H9 (cell line): Measurements from ENCODE around the gene SPATS2. TPM values are rescaled to one million over a fixed set of nuclear protein-coding genes. Genes with fewer than 3 reads are reported as not detected.
A peak's percentile ranks its signal among the peaks of the same experiment; 100 is the strongest.

Experiments used
- DNase-seq: peaks from one replicate; pipeline ENCODE4 v3.0.0-alpha.2; 2017
- H2AFZ ChIP-seq: one replicate; pipeline ENCODE4 v1.6.1; 2013; ENCODE audit warnings: mild to moderate bottlenecking, low read length, control low read depth, moderate library complexity
- H2AK5ac ChIP-seq: 2 replicates; pipeline ENCODE4 v1.6.1; 2013; ENCODE audit warnings: low read length, control low read depth, mixed read lengths; ENCODE audit not compliant: insufficient read length
- H2BK120ac ChIP-seq: one replicate; pipeline ENCODE4 v1.6.1; 2013; ENCODE audit warnings: low read depth, mild to moderate bottlenecking, low read length, control low read depth, inconsistent platforms; ENCODE audit not compliant: poor library complexity, severe bottlenecking
- H2BK12ac ChIP-seq: 2 replicates; pipeline ENCODE4 v1.6.1; 2013; ENCODE audit warnings: low read length, control low read depth, mixed read lengths, low read depth; ENCODE audit not compliant: insufficient read length
- H2BK15ac ChIP-seq: 2 replicates; pipeline ENCODE4 v1.6.1; 2013; ENCODE audit warnings: low read depth, low read length, control low read depth
- H2BK20ac ChIP-seq: one replicate; pipeline ENCODE4 v1.6.1; 2013; ENCODE audit warnings: low read depth, mild to moderate bottlenecking, low read length, control low read depth, inconsistent platforms; ENCODE audit not compliant: poor library complexity, severe bottlenecking
- H2BK5ac ChIP-seq: 2 replicates; pipeline ENCODE4 v1.6.1; 2013; ENCODE audit warnings: low read length, control low read depth, mixed read lengths; ENCODE audit not compliant: insufficient read length
- H3K14ac ChIP-seq: 2 replicates; pipeline ENCODE4 v1.6.1; 2013; ENCODE audit warnings: low read length, control low read depth; ENCODE audit not compliant: insufficient read depth
- H3K18ac ChIP-seq: 2 replicates; pipeline ENCODE4 v1.6.1; 2013; ENCODE audit warnings: low read depth, mild to moderate bottlenecking, mixed read lengths, low read length, control low read depth; ENCODE audit not compliant: insufficient read length
- H3K23ac ChIP-seq: 2 replicates; pipeline ENCODE4 v1.6.1; 2013; ENCODE audit warnings: low read length, control low read depth, mixed read lengths, low read depth; ENCODE audit not compliant: insufficient read length
- H3K23me2 ChIP-seq: 2 replicates; pipeline ENCODE4 v1.6.1; 2013; ENCODE audit warnings: low read depth, mild to moderate bottlenecking, mixed read lengths, low read length, control low read depth; ENCODE audit not compliant: insufficient read length, poor library complexity, severe bottlenecking
- H3K27ac ChIP-seq: 2 replicates; pipeline ENCODE4 v1.5.1; 2013; ENCODE audit warnings: low read length, control low read depth, mixed read lengths, low read depth; ENCODE audit not compliant: insufficient read length
- H3K27me3 ChIP-seq: 2 replicates; pipeline ENCODE4 v1.6.1; 2013; ENCODE audit warnings: low read length, control low read depth, inconsistent platforms; ENCODE audit not compliant: insufficient read depth
- H3K4ac ChIP-seq: 2 replicates; pipeline ENCODE4 v1.6.1; 2013; ENCODE audit warnings: low read depth, mild to moderate bottlenecking, control low read depth, inconsistent platforms, low read length, moderate library complexity
- H3K4me1 ChIP-seq: 2 replicates; pipeline ENCODE4 v1.6.1; 2013; ENCODE audit warnings: low read length, control low read depth, inconsistent platforms; ENCODE audit not compliant: insufficient read depth
- H3K4me2 ChIP-seq: 2 replicates; pipeline ENCODE4 v1.6.1; 2013; ENCODE audit warnings: low read length, control low read depth, mixed read lengths; ENCODE audit not compliant: insufficient read length, insufficient read depth
- H3K56ac ChIP-seq: 2 replicates; pipeline ENCODE4 v1.6.1; 2013; ENCODE audit warnings: low read depth, mild to moderate bottlenecking, mixed read lengths, low read length, control low read depth; ENCODE audit not compliant: insufficient read length
- H3K79me1 ChIP-seq: 2 replicates; pipeline ENCODE4 v1.6.1; 2013; ENCODE audit warnings: low read depth, mild to moderate bottlenecking, moderate library complexity, low read length, control low read depth, inconsistent platforms; ENCODE audit not compliant: insufficient read depth, poor library complexity, severe bottlenecking
- H3K79me2 ChIP-seq: 2 replicates; pipeline ENCODE4 v1.6.1; 2013; ENCODE audit warnings: low read length, control low read depth, inconsistent platforms; ENCODE audit not compliant: insufficient read depth
- H3K9ac ChIP-seq: 2 replicates; pipeline ENCODE4 v1.6.1; 2013; ENCODE audit warnings: low read length, control low read depth, mixed read lengths; ENCODE audit not compliant: insufficient read length; ENCODE audit errors: extremely low read depth
- H3K9me3 ChIP-seq: one replicate; pipeline ENCODE4 v1.6.1; 2013; ENCODE audit warnings: low read depth, low read length, inconsistent platforms; ENCODE audit not compliant: control insufficient read depth
- H3T11ph ChIP-seq: one replicate; pipeline ENCODE4 v1.6.1; 2013; ENCODE audit warnings: mild to moderate bottlenecking, low read length, control low read depth, inconsistent platforms
- H4K20me1 ChIP-seq: one replicate; pipeline ENCODE4 v1.6.1; 2013; ENCODE audit not compliant: control insufficient read depth, insufficient read length, insufficient read depth
- H4K5ac ChIP-seq: 2 replicates; pipeline ENCODE4 v1.6.1; 2013; ENCODE audit warnings: low read depth, mild to moderate bottlenecking, mixed read lengths, low read length, control low read depth; ENCODE audit not compliant: insufficient read length
- H4K8ac ChIP-seq: replicated peaks from 2 replicates; pipeline ENCODE4 v1.6.1; 2013; ENCODE audit warnings: low read length, control low read depth, mixed read lengths, low read depth; ENCODE audit not compliant: insufficient read length
- H4K91ac ChIP-seq: 2 replicates; pipeline ENCODE4 v1.6.1; 2013; ENCODE audit warnings: low read depth, mild to moderate bottlenecking, moderate library complexity, mixed read lengths, low read length, control low read depth; ENCODE audit not compliant: insufficient read length
- H3K27ac Mint-ChIP-seq, 3 experiments: 2 replicates in 2 of 3; 3 replicates in 1 of 3; pipeline ENCODE4 v1.8.0; 2020 to 2021; ENCODE audit warnings: mixed read lengths in 3 of 3, mild to moderate bottlenecking in 1 of 3, moderate library complexity in 1 of 3
- H3K27me3 Mint-ChIP-seq: 2 replicates; pipeline ENCODE4 v1.8.0; 2021; ENCODE audit warnings: low read depth, mild to moderate bottlenecking, moderate library complexity, mixed read lengths
- H3K36me3 Mint-ChIP-seq, 3 experiments: 2 replicates in 2 of 3; 3 replicates in 1 of 3; pipeline ENCODE4 v1.8.0; 2020 to 2021; ENCODE audit warnings: low read depth in 3 of 3, mixed read lengths in 3 of 3; ENCODE audit not compliant: insufficient read depth in 1 of 3
- H3K4me1 Mint-ChIP-seq, 2 experiments: 2 replicates each; pipeline ENCODE4 v1.8.0; 2020; ENCODE audit warnings: mixed read lengths in 2 of 2
- H3K4me3 Mint-ChIP-seq, 2 experiments: 2 replicates in 1 of 2; 3 replicates in 1 of 2; pipeline ENCODE4 v1.8.0; 2020 to 2021; ENCODE audit warnings: mild to moderate bottlenecking in 2 of 2, mixed read lengths in 2 of 2, moderate library complexity in 1 of 2
- H3K9me3 Mint-ChIP-seq, 2 experiments: 2 replicates in 1 of 2; 3 replicates in 1 of 2; pipeline ENCODE4 v1.8.0; 2020; ENCODE audit warnings: mild to moderate bottlenecking in 2 of 2, mixed read lengths in 2 of 2, moderate library complexity in 1 of 2
- CTCF ChIP-seq: fragments of 200-600 bp; sonication (generic); conservative IDR thresholded peaks from 3 replicates; pipeline ENCODE4 v1.8.0; 2021; ENCODE audit warnings: antibody characterized with exemption, mild to moderate bottlenecking
- WGBS: extraction: QIAGEN DNeasy Blood & Tissue Kit; methylation state at CpG from one replicate; pipeline ENCODE4 v1.1.7; 2013; ENCODE audit warnings: missing lambda C conversion rate, low lambda C conversion rate, mixed read lengths; ENCODE audit not compliant: insufficient read length; ENCODE audit errors: extremely low coverage; 5-methylcytosine and 5-hydroxymethylcytosine counted together
- total RNA-seq: library from RNA; stranded (reverse); gene quantifications from 2 replicates; pipeline ENCODE4 v1.2.1, GENCODE V29; 2021

SPATS2 gene
- total RNA-seq, 1 experiment from 2014 or later: 17.1 TPM

GRCh38 chr12:49389387-49389703 lies 22.1 kb downstream of the SPATS2 start:
- H3K4me3 Mint-ChIP-seq: peak overlapping the region in 1 of 2 experiments; percentile 47; a peak in 2 of 5 replicates
- H3K27ac Mint-ChIP-seq: peak overlapping the region in 1 of 3 experiments; percentile 20; a peak in 1 of 7 replicates

More at GRCh38 chr12:49389387-49389703, 22.1 kb downstream of the SPATS2 start:
- Histone ChIP-seq H3K23ac (no peak overlapping the region), H2BK120ac (no peak overlapping the region), H2AK5ac (no peak overlapping the region), H3K27ac (no peak overlapping the region), H3K27me3 (no peaks in the 10 kb centered on the region), H2BK5ac (no peak overlapping the region), H3K9ac (no peak overlapping the region), H3K79me2 (no peaks in the 10 kb centered on the region), H2AFZ (no peak overlapping the region), H3K18ac (no peak overlapping the region), H4K5ac (no peak overlapping the region), H3T11ph (no peak overlapping the region), H3K56ac (no peak overlapping the region), H3K4ac (no peak overlapping the region), H3K4me1 (no peaks in the 10 kb centered on the region; the same call in 1 of the 2 replicates), H3K9me3 (no peaks in the 10 kb centered on the region), H3K4me2 (peak overlapping the region; percentile 26), H4K91ac (no peak overlapping the region), H2BK20ac (no peak overlapping the region), H3K14ac (no peak overlapping the region), H2BK12ac (no peak overlapping the region), H2BK15ac (no peak overlapping the region), H4K20me1 (no peaks in the 10 kb centered on the region), H3K79me1 (no peaks in the 10 kb centered on the region), H4K8ac (no peak overlapping the region), H3K23me2 (no peaks in the 10 kb centered on the region)
- WGBS: no CpG with 5 or more reads among the region's 13 CpGs
- no peak for DNase-seq
- 0 out of 5 replicates have a peak, but pooled peaks cover 0 to 2% of the 10 kb centered on the region in 2 experiments for H3K9me3 Mint-ChIP-seq
- H3K36me3 Mint-ChIP-seq: peaks cover 2 to 4% (median 4%) of the 10 kb centered on the region in 3 experiments; a peak in 5 of 7 replicates
- no peaks in the 10 kb centered on the region for H3K27me3 Mint-ChIP-seq
- H3K4me1 Mint-ChIP-seq: peaks cover 0 to 15% of the 10 kb centered on the region in 2 experiments; a peak in 2 of 4 replicates
- no peak for TF ChIP-seq CTCF
